ENCODE measurements around the gene CAPN3.

GRCh38 chr15:42355291-42355690 is 4.0 kb upstream of the CAPN3 start:
- TF ChIP-seq CTCF (IDR thresholded peaks at IDR 0.05) (no peak), RFX5 (IDR thresholded peaks at IDR 0.05) (no peak), KDM1A (IDR thresholded peaks at IDR 0.05; ENCODE audit: low read depth) (no peak)
